NCI-H128 (cell line): Measurements from ENCODE around the gene MICAL3.

Experiments used
- DNase-seq: peaks from one replicate; lab custom pipeline; 2025; ENCODE audit not compliant: unreplicated experiment; lab: John Stamatoyannopoulos, UW

The MICAL3 gene

GRCh38 chr22:17873804-17874203 is 150.6 kb downstream of the MICAL3 start:
- no peak for DNase-seq

GRCh38 chr22:17873116-17873515 is 151.2 kb downstream of the MICAL3 start:
- DNase-seq = no peak

GRCh38 chr22:17872471-17872870 is 151.9 kb downstream of the MICAL3 start:
- DNase-seq = no peak

GRCh38 chr22:17871726-17872458 is 152.5 kb downstream of the MICAL3 start:
- DNase-seq = no peak

GRCh38 chr22:17870407-17870806 is 154.0 kb downstream of the MICAL3 start:
- no peak for DNase-seq

GRCh38 chr22:17869285-17870096 is 154.9 kb downstream of the MICAL3 start:
- DNase-seq = no peak

- no peak for DNase-seq
These were observed 155.6 kb downstream of the MICAL3 start for GRCh38 chr22:17868771-17869170.

- DNase-seq = no peak
These were observed 157.1 kb downstream of the MICAL3 start for GRCh38 chr22:17867160-17867785.

- no peak for DNase-seq
These were observed 157.7 kb downstream of the MICAL3 start for GRCh38 chr22:17866621-17867020.

GRCh38 chr22:17866127-17866526 is 158.2 kb downstream of the MICAL3 start:
- DNase-seq = no peak

GRCh38 chr22:17865183-17866055 is 158.9 kb downstream of the MICAL3 start:
- no peak for DNase-seq

- DNase-seq = no peak
These were observed 159.8 kb downstream of the MICAL3 start for GRCh38 chr22:17864398-17865182.

- no peak for DNase-seq
These were observed 161.6 kb downstream of the MICAL3 start for GRCh38 chr22:17862646-17863181.

GRCh38 chr22:17861909-17862308 is 162.5 kb downstream of the MICAL3 start:
- DNase-seq = no peak

- DNase-seq = no peak
These were observed 164.0 kb downstream of the MICAL3 start for GRCh38 chr22:17860220-17860965.

GRCh38 chr22:17858033-17858432 is 166.3 kb downstream of the MICAL3 start:
- DNase-seq = no peak

GRCh38 chr22:17855572-17856290 is 168.6 kb downstream of the MICAL3 start:
- no peak for DNase-seq

GRCh38 chr22:17853073-17853472 is 171.3 kb downstream of the MICAL3 start:
- no peak for DNase-seq

- no peak for DNase-seq
These were observed 172.6 kb downstream of the MICAL3 start for GRCh38 chr22:17851759-17852158.
